NK-92 (cell line): ENCODE data around the gene ZNF469.

Experiments
- DNase-seq: peaks from one replicate; lab custom pipeline; 2025; ENCODE audit not compliant: unreplicated experiment; lab: John Stamatoyannopoulos, UW

Gene ZNF469

GRCh38 chr16:88426018-88426417, 43.3 kb downstream of the ZNF469 start:
- no peak for DNase-seq

- DNase-seq = no peak
Measured at GRCh38 chr16:88427376-88427775, 44.6 kb downstream of the ZNF469 start.

- no peak for DNase-seq
Measured at GRCh38 chr16:88428156-88428555, 45.4 kb downstream of the ZNF469 start.

- DNase-seq = no peak
Measured at GRCh38 chr16:88428616-88429386, 46.0 kb downstream of the ZNF469 start.

GRCh38 chr16:88429387-88430184, 46.8 kb downstream of the ZNF469 start:
- no peak for DNase-seq

GRCh38 chr16:88430185-88430523, 47.4 kb downstream of the ZNF469 start:
- no peak for DNase-seq

GRCh38 chr16:88430524-88431446, 48.0 kb downstream of the ZNF469 start:
- no peak for DNase-seq

- DNase-seq = no peak
Measured at GRCh38 chr16:88431651-88432050, 48.9 kb downstream of the ZNF469 start.

GRCh38 chr16:88432174-88432573, 49.4 kb downstream of the ZNF469 start:
- DNase-seq = no peak
